Ectodermal cell (in vitro differentiated cells): ENCODE measurements around the gene SUGCT.

Experiments used
- H3K27ac ChIP-seq: 2 replicates; pipeline ENCODE4 v1.7.0; 2013; ENCODE audit warnings: mild to moderate bottlenecking, low read depth, low read length; ENCODE audit not compliant: insufficient read depth, poor library complexity, severe bottlenecking
- H3K27me3 ChIP-seq: 2 replicates; pipeline ENCODE4 v1.7.0; 2013; ENCODE audit warnings: mild to moderate bottlenecking, low read length; ENCODE audit not compliant: insufficient read depth, control insufficient read depth, poor library complexity, severe bottlenecking
- H3K36me3 ChIP-seq: one replicate; pipeline ENCODE4 v1.7.0; 2013; ENCODE audit warnings: low read length; ENCODE audit not compliant: control insufficient read depth, insufficient read depth
- H3K4me1 ChIP-seq: one replicate; pipeline ENCODE4 v1.7.0; 2013; ENCODE audit warnings: low read length; ENCODE audit not compliant: control insufficient read depth, insufficient read depth
- H3K4me3 ChIP-seq: 2 replicates; pipeline ENCODE4 v1.7.0; 2013; ENCODE audit warnings: low read depth, low read length, control low read depth; ENCODE audit not compliant: insufficient read depth
- H3K9me3 ChIP-seq: 2 replicates; pipeline ENCODE4 v1.7.0; 2013; ENCODE audit warnings: mild to moderate bottlenecking, low read length, moderate library complexity; ENCODE audit not compliant: control insufficient read depth
- WGBS, 2 experiments: methylation state at CpG; one replicate each; pipeline ENCODE4 v1.1.7; 2013; ENCODE audit warnings: missing lambda C conversion rate in 2 of 2; 5-methylcytosine and 5-hydroxymethylcytosine counted together

SUGCT gene

DNA sequence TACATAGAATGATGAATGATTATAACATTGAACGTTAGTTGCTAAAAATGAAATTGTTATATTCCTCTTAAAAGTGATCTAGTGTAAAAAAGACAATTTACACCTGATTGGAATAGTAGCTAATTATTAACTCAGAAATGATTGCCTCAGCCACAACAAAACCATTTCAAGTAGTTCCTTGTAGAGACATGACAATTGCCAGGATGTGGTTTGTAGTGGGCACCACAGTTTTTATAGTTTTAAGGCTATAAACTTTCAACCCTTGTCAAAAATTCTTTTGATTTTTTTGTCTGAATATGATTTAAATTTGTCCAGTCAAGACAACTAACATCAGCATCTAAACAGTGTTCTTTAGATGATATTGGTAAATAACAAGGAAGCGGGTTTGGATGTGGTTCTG is 145.2 kb downstream of the SUGCT start:
- H3K4me1 ChIP-seq: no peaks in the 10 kb centered on the region
- H3K9me3 ChIP-seq: no peaks in the 10 kb centered on the region
- H3K4me3 ChIP-seq: no peak overlapping the region
- no peak overlapping the region for H3K27ac ChIP-seq
- no peaks in the 10 kb centered on the region for H3K27me3 ChIP-seq
- WGBS, 2 experiments: 100% methylated on average over 1 of the region's 2 CpGs
- no peaks in the 10 kb centered on the region for H3K36me3 ChIP-seq

DNA sequence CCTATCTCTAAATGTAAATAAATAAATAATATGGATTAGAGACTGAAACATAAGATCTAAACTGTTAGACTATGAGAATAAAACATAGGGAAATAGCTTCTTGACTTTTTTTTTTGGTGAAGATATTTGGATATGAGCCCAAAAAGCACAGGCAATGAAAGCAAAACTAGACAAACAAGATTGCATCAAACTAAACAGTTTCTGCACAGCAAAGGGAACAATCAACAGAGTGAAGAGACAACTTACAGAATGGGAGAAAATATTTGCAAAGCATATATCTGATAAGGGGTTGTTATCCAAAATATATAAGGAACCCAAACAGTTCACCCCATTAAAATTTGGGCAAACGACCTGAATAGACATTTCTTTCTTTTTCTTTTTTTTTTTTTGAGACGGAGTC is 148.1 kb downstream of the SUGCT start:
- 75 to 87% methylated on average over 2 of the region's 2 CpGs for WGBS, 2 experiments
- Histone ChIP-seq H3K36me3 (no peaks in the 10 kb centered on the region), H3K9me3 (no peaks in the 10 kb centered on the region), H3K27me3 (no peaks in the 10 kb centered on the region), H3K4me1 (no peaks in the 10 kb centered on the region), H3K4me3 (no peak overlapping the region), H3K27ac (no peak overlapping the region)

GRCh38 chr7:40283391-40283790 is 148.6 kb downstream of the SUGCT start:
- no peaks in the 10 kb centered on the region for H3K4me1 ChIP-seq
- 75 to 82% methylated on average over 5 to 6 of the region's 6 CpGs for WGBS, 2 experiments
- no peaks in the 10 kb centered on the region for H3K9me3 ChIP-seq
- H3K27ac ChIP-seq: no peak overlapping the region
- H3K4me3 ChIP-seq: no peak overlapping the region
- H3K27me3 ChIP-seq: no peaks in the 10 kb centered on the region
- no peaks in the 10 kb centered on the region for H3K36me3 ChIP-seq

DNA sequence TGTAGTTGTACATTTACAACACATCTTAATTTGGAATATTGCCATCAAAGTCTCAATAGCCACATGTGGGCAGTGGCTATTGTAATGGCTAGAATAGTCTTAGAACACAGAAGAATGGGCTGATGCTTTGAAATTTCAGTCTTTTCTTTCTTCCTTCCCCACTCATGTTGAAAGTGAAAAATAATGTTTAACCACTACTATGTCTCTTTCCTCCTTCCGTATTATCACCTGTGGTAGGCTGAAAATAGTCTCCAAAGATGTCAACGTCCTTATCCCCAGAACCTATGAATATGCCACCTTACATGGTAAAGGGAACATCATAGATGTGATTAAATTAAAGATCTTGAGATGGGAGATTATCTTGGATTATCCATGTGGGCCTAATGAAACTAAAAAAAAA is 154.0 kb downstream of the SUGCT start:
- no peaks in the 10 kb centered on the region for H3K9me3 ChIP-seq
- H3K4me1 ChIP-seq: no peaks in the 10 kb centered on the region
- H3K36me3 ChIP-seq: no peaks in the 10 kb centered on the region
- H3K4me3 ChIP-seq: no peak overlapping the region
- H3K27me3 ChIP-seq: no peaks in the 10 kb centered on the region
- 77 to 100% methylated on average over 1 to 2 of the region's 2 CpGs for WGBS, 2 experiments
- H3K27ac ChIP-seq: no peak overlapping the region

DNA sequence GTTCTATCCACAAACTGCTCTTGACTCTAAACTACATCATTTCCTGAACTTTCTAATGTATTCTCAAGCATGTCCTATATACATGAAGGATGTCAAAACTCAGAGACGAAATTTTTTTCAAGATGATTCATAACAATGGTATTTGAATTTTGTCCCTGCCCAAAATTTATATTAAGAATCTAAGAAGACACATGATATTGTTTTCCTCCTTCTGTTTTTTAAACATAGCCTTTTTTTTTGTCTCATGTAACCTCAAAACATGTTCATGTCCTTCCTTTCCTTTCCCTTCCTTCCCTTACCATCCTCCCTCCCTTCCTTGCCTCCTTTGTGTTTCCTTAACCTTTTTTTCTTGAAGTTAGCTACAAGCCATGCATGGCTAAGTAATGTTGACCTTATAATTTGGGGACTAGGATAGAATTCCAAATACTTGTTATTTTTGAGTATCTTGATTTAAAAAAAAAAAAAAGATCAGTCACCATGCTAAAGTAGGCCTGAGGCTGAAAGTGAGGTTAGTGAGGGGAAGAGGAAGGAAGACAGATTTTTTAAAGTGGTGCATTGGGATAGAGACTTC is 163.0 kb downstream of the SUGCT start:
- Histone ChIP-seq H3K4me1 (no peaks in the 10 kb centered on the region), H3K27me3 (no peaks in the 10 kb centered on the region), H3K27ac (no peak overlapping the region), H3K36me3 (no peaks in the 10 kb centered on the region), H3K9me3 (no peaks in the 10 kb centered on the region), H3K4me3 (no peak overlapping the region)
- 87% methylated on average over 1 of the region's 1 CpG; no CpG with 5 or more reads in 1 of the 2 experiments for WGBS, 2 experiments

DNA sequence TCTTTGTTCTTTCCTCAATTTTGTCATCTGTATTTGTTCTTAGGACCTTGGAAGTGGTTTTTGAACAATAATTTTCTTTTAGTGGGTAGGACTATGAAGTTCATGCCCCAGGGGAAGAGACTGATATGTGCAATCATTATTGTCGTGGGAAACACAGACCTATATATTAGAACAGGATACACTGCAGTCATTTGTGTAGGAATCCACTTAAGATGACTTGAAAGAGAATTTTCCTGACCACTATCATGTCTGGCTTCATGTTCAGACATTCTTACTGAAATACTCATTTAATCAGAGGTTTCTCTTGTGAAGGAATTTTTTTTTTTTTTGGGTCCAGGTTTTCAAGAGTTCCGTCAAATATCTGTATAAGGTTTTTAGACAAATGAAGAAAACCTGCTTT is 163.6 kb downstream of the SUGCT start:
- Histone ChIP-seq H3K36me3 (no peaks in the 10 kb centered on the region), H3K27ac (no peak overlapping the region), H3K9me3 (no peaks in the 10 kb centered on the region), H3K4me3 (no peak overlapping the region), H3K4me1 (no peaks in the 10 kb centered on the region), H3K27me3 (no peaks in the 10 kb centered on the region)
- 80 to 93% methylated on average over 2 of the region's 2 CpGs for WGBS, 2 experiments

DNA sequence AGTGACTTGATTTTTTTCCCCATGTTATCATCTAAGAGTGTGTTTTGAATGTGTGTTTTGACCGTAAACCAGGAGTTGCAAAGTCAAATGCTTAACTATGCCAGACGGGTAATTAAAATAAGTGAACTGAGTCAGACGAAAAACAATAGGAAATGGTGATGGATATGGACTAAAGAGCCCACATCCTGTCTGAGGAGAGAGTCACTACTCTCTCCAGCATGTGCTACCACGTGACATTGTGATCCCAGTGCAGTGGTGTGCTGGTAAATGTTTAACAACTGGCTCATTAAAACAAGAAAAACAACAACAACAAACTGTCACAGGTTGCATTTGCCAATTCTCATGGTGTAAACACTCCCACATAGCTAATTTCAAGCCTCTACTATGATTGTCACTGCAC is 164.3 kb downstream of the SUGCT start:
- no peak overlapping the region for H3K27ac ChIP-seq
- H3K27me3 ChIP-seq: no peaks in the 10 kb centered on the region
- no peaks in the 10 kb centered on the region for H3K36me3 ChIP-seq
- WGBS, 2 experiments: 88 to 91% methylated on average over 3 to 4 of the region's 4 CpGs
- no peak overlapping the region for H3K4me3 ChIP-seq
- no peaks in the 10 kb centered on the region for H3K4me1 ChIP-seq
- no peaks in the 10 kb centered on the region for H3K9me3 ChIP-seq

- 96 to 97% methylated on average over 3 of the region's 3 CpGs for WGBS, 2 experiments
- no peak overlapping the region for H3K27ac ChIP-seq
- H3K27me3 ChIP-seq: no peaks in the 10 kb centered on the region
- H3K4me3 ChIP-seq: no peak overlapping the region
- no peaks in the 10 kb centered on the region for H3K9me3 ChIP-seq
- H3K36me3 ChIP-seq: no peaks in the 10 kb centered on the region
- H3K4me1 ChIP-seq: no peaks in the 10 kb centered on the region
Observed at GRCh38 chr7:40300146-40300670, 165.4 kb downstream of the SUGCT start.

GRCh38 chr7:40301486-40302068 is 166.8 kb downstream of the SUGCT start:
- H3K27ac ChIP-seq: no peak overlapping the region
- H3K4me3 ChIP-seq: no peak overlapping the region

GRCh38 chr7:40303996-40304395 is 169.2 kb downstream of the SUGCT start:
- H3K9me3 ChIP-seq: no peaks in the 10 kb centered on the region
- no peak overlapping the region for H3K4me3 ChIP-seq
- WGBS, 2 experiments: 100% methylated on average over 1 to 2 of the region's 2 CpGs
- H3K4me1 ChIP-seq: no peaks in the 10 kb centered on the region
- no peak overlapping the region for H3K27ac ChIP-seq
- H3K27me3 ChIP-seq: no peaks in the 10 kb centered on the region
- no peaks in the 10 kb centered on the region for H3K36me3 ChIP-seq

More at GRCh38 chr7:40301486-40302068, 166.8 kb downstream of the SUGCT start:
- no peaks in the 10 kb centered on the region for H3K4me1 ChIP-seq
- no peaks in the 10 kb centered on the region for H3K36me3 ChIP-seq
- 93 to 98% methylated on average over 1 of the region's 1 CpG for WGBS, 2 experiments
- H3K27me3 ChIP-seq: no peaks in the 10 kb centered on the region
- H3K9me3 ChIP-seq: no peaks in the 10 kb centered on the region
